ENCODE results near the gene SPIN1.

The SPIN1 gene

GRCh38 chr9:88433583-88434255 is 45.5 kb downstream of the SPIN1 start:
- no peak for TF ChIP-seq CTCF (IDR thresholded peaks at IDR 0.05; ENCODE audit: insufficient read depth, low read depth, low read length, missing control alignments)
- no peak overlapping the region for H3K4me3 ChIP-seq (ENCODE audit: low read depth, low read length)
- DNase-seq (ENCODE audit: low read depth) = no peak

- TF ChIP-seq CTCF (IDR thresholded peaks at IDR 0.05; ENCODE audit: insufficient read depth, low read depth, low read length, missing control alignments) = no peak
Observed at GRCh38 chr9:88435336-88435735, 47.1 kb downstream of the SPIN1 start.

GRCh38 chr9:88436379-88436778 is 48.1 kb downstream of the SPIN1 start:
- DNase-seq (ENCODE audit: low read depth) = no peak
- no peak overlapping the region for H3K4me3 ChIP-seq (ENCODE audit: low read depth, low read length)
- TF ChIP-seq CTCF (IDR thresholded peaks at IDR 0.05; ENCODE audit: insufficient read depth, low read depth, low read length, missing control alignments) = no peak

More at GRCh38 chr9:88435336-88435735, 47.1 kb downstream of the SPIN1 start:
- no peak overlapping the region for H3K4me3 ChIP-seq (ENCODE audit: low read depth, low read length)
- DNase-seq (ENCODE audit: low read depth) = no peak

GRCh38 chr9:88437210-88438146 is 49.2 kb downstream of the SPIN1 start:
- DNase-seq (ENCODE audit: low read depth) = no peak
- H3K4me3 ChIP-seq (ENCODE audit: low read depth, low read length) = no peak overlapping the region
- TF ChIP-seq CTCF (IDR thresholded peaks at IDR 0.05; ENCODE audit: insufficient read depth, low read depth, low read length, missing control alignments) = no peak

- TF ChIP-seq CTCF (IDR thresholded peaks at IDR 0.05; ENCODE audit: insufficient read depth, low read depth, low read length, missing control alignments) = no peak
- no peak overlapping the region for H3K4me3 ChIP-seq (ENCODE audit: low read depth, low read length)
- DNase-seq (ENCODE audit: low read depth) = no peak
Observed at GRCh38 chr9:88438811-88439210, 50.6 kb downstream of the SPIN1 start.

- no peak overlapping the region for H3K4me3 ChIP-seq (ENCODE audit: low read depth, low read length)
- no peak for TF ChIP-seq CTCF (IDR thresholded peaks at IDR 0.05; ENCODE audit: insufficient read depth, low read depth, low read length, missing control alignments)
- no peak for DNase-seq (ENCODE audit: low read depth)
Observed at GRCh38 chr9:88441301-88442007, 53.2 kb downstream of the SPIN1 start.

Measured in GM12865 (cell line).